Gastroesophageal sphincter (tissue), 4 donors: ENCODE results near the gene GJA10. TPM values are rescaled to one million over a fixed set of nuclear protein-coding genes. Genes with fewer than 3 reads are reported as not detected.

Source experiments
- ATAC-seq: fragments of 150-250 bp; one replicate; pipeline ENCODE4 v1.9.1; 2016; ENCODE audit warnings: mild to moderate bottlenecking, moderate library complexity
- H3K27ac ChIP-seq, 4 donors: fragments of 200-600 bp; sonication (generic) in 3 of 4; 1 replicate in 3 of 4; 2 replicates in 1 of 4; pipeline ENCODE4 v1.5.1; 2016 to 2019
- H3K27me3 ChIP-seq: fragments of 200-600 bp; sonication (generic); one replicate; pipeline ENCODE4 v1.5.1; 2019
- H3K36me3 ChIP-seq, 2 donors: fragments of 200-600 bp; sonication (generic); one replicate each; pipeline ENCODE4 v1.5.1; 2019; ENCODE audit warnings: control low read depth in 1 of 2
- H3K4me1 ChIP-seq, 3 donors: fragments of 200-600 bp; sonication (generic); 1 replicate in 2 of 3; 2 replicates in 1 of 3; pipeline ENCODE4 v1.5.1; 2016 to 2019; ENCODE audit warnings: control low read depth in 2 of 3
- H3K4me3 ChIP-seq, 2 donors: fragments of 200-600 bp; sonication (generic); one replicate each; pipeline ENCODE4 v1.5.1; 2019; ENCODE audit warnings: mild to moderate bottlenecking in 1 of 2, moderate library complexity in 1 of 2
- H3K9me3 ChIP-seq, 3 donors: fragments of 200-600 bp; sonication (generic); one replicate each; pipeline ENCODE4 v1.5.1; 2017 to 2019; ENCODE audit warnings: control low read depth in 2 of 3
- CTCF ChIP-seq, 4 experiments: fragments of 200-600 bp in 2 of 4; fragments of 450-650 bp in 2 of 4; sonication (generic) in 1 of 4; IDR thresholded peaks; one replicate each; pipeline ENCODE4 v1.5.1; 2017 to 2019; ENCODE audit warnings: antibody characterized with exemption in 4 of 4, mild to moderate bottlenecking in 2 of 4, moderate library complexity in 2 of 4
- EP300 ChIP-seq: sonication (generic); formaldehyde crosslinking; IDR thresholded peaks from one replicate; pipeline ENCODE4 v1.6.1; 2017; ENCODE audit warnings: antibody characterized with exemption, mild to moderate bottlenecking
- POLR2A ChIP-seq, 2 donors: fragments of 450-650 bp; IDR thresholded peaks; one replicate each; pipeline ENCODE4 v1.6.1; 2017; ENCODE audit warnings: antibody characterized with exemption in 2 of 2, mild to moderate bottlenecking in 2 of 2, moderate library complexity in 1 of 2
- POLR2AphosphoS5 ChIP-seq: sonication (generic); formaldehyde crosslinking; IDR thresholded peaks from one replicate; pipeline ENCODE4 v1.6.1; 2017; ENCODE audit warnings: antibody characterized with exemption
- WGBS, 2 donors: methylation state at CpG; one replicate each; pipeline ENCODE4 v1.1.5; 2018; ENCODE audit warnings: low coverage in 1 of 2; 5-methylcytosine and 5-hydroxymethylcytosine counted together
- total RNA-seq, 4 donors: library from RNA; depleted of rRNA; stranded (reverse); fragments of >200 nt; gene quantifications; one replicate each; pipeline ENCODE4 v1.1.0, GENCODE V29; 2016

Gene GJA10
- total RNA-seq, 4 donors from 2014 or later: not detected

GRCh38 chr6:89940225-89941027 is 46.2 kb downstream of the GJA10 start:
- no peak overlapping the region for H3K4me3 ChIP-seq
- WGBS, 2 donors: 2 to 35% methylated on average over 5 to 8 of the region's 9 CpGs
- H3K9me3 ChIP-seq: no peaks in the 10 kb centered on the region
- peak; percentile 82 for ATAC-seq
- H3K27ac ChIP-seq: peak overlapping the region in 3 of 4 donors; percentile 0 to 34 (median 6)
- H3K27me3 ChIP-seq: no peaks in the 10 kb centered on the region
- peaks cover 0 to 26% (median 10%) of the 10 kb centered on the region in 3 donors for H3K4me1 ChIP-seq
- TF ChIP-seq CTCF (IDR thresholded peaks at IDR 0.05) (peak in 3 of 4 experiments; percentile 64 to 76 (median 66)), POLR2A (IDR thresholded peaks at IDR 0.05) (no peak)
- H3K36me3 ChIP-seq: peaks cover 0 to 12% of the 10 kb centered on the region in 2 donors

GRCh38 chr6:89941031-89941762 is 46.9 kb downstream of the GJA10 start:
- Histone ChIP-seq H3K4me1 (peaks cover 0 to 26% (median 10%) of the 10 kb centered on the region in 3 donors), H3K9me3 (no peaks in the 10 kb centered on the region), H3K27me3 (no peaks in the 10 kb centered on the region), H3K4me3 (no peak overlapping the region), H3K27ac (peak overlapping the region in 3 of 4 donors; percentile 6 to 34 (median 24)), H3K36me3 (peaks cover 0 to 12% of the 10 kb centered on the region in 2 donors)
- WGBS, 2 donors: 40 to 65% methylated on average over 1 to 9 of the region's 15 CpGs
- TF ChIP-seq EP300 (no peak), CTCF (IDR thresholded peaks at IDR 0.05) (no peak), POLR2A (IDR thresholded peaks at IDR 0.05) (no peak), POLR2AphosphoS5 (no peak)
- peak; percentile 62 for ATAC-seq

GRCh38 chr6:89941763-89942497 is 47.7 kb downstream of the GJA10 start:
- H3K4me3 ChIP-seq: no peak overlapping the region
- no peaks in the 10 kb centered on the region for H3K9me3 ChIP-seq
- ATAC-seq: no peak
- H3K27me3 ChIP-seq: no peaks in the 10 kb centered on the region
- peak overlapping the region in 3 of 4 donors; percentile 6 to 30 (median 24) for H3K27ac ChIP-seq
- H3K36me3 ChIP-seq: peaks cover 0 to 9% of the 10 kb centered on the region in 2 donors
- peaks cover 0 to 26% (median 10%) of the 10 kb centered on the region in 3 donors for H3K4me1 ChIP-seq
- WGBS, 2 donors: 60 to 62% methylated on average over 2 to 4 of the region's 6 CpGs
- TF ChIP-seq POLR2AphosphoS5: no peak
- no peak for TF ChIP-seq EP300
- TF ChIP-seq CTCF (IDR thresholded peaks at IDR 0.05): no peak
- no peak for TF ChIP-seq POLR2A (IDR thresholded peaks at IDR 0.05)

- peak overlapping the region in 1 of 4 donors; percentile 30 for H3K27ac ChIP-seq
- H3K4me3 ChIP-seq: no peak overlapping the region
- WGBS, 2 donors: 83% methylated on average over 7 of the region's 8 CpGs; no CpG with 5 or more reads in 1 of the 2 donors
- no peaks in the 10 kb centered on the region for H3K27me3 ChIP-seq
- H3K4me1 ChIP-seq: peaks cover 0 to 26% (median 10%) of the 10 kb centered on the region in 3 donors
- TF ChIP-seq EP300 (no peak), CTCF (IDR thresholded peaks at IDR 0.05) (no peak), POLR2A (IDR thresholded peaks at IDR 0.05) (no peak), POLR2AphosphoS5 (no peak)
- H3K36me3 ChIP-seq: peaks cover 0 to 2% of the 10 kb centered on the region in 2 donors
- H3K9me3 ChIP-seq: no peaks in the 10 kb centered on the region
- ATAC-seq: no peak
These were observed 48.3 kb downstream of the GJA10 start for GRCh38 chr6:89942601-89943000.
